ENCODE measurements around the gene PIGK. TPM values are rescaled to one million over a fixed set of nuclear protein-coding genes. Genes with fewer than 3 reads are reported as not detected.

The PIGK gene
- total and polyA plus RNA-seq, 10 of the 15 experiments (the other 5 are each of a cell fraction or from before 2014, with no cell fraction given), result 9.1 to 27.4 (median 16.9) TPM

DNA sequence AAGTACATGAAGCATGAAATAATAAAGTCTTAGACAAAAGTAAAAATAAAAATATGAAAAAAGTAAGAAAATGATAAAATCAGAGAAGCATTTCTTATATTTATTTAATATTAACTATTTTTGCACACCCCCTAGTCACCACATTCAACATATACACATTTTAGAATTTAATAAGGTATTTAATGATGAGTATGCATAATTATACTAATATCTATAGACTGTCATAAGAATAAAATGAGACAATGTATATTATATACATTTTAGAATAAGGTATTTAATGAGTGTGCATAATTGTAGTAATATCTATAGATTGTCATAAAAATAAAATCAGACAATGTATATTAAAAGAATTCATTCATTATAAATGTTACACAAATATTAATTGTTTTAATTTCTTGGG, 18.9 kb downstream of the PIGK start:
- ChIA-PET RAD21 (ENCODE audit: unreplicated experiment) (no interaction called here), SMC1A (ENCODE audit: uncharacterized antibody, unreplicated experiment) (no interaction called here), POLR2A (no interaction called here), CTCF (no interaction called here)
- no TSS peak for BruUV-seq (replicated peaks)
- Histone ChIP-seq H3K27ac (ENCODE audit: control insufficient read depth, insufficient read depth) (no peak overlapping the region), H3K9me3 (replicated peaks; ENCODE audit: control insufficient read depth, insufficient read depth, low read length) (no peaks in the 10 kb centered on the region; the same call in 2 of the 3 replicates), H3K4me2 (ENCODE audit: control insufficient read depth, insufficient read depth) (no peak overlapping the region), H4K20me1 (ENCODE audit: control insufficient read depth, insufficient read depth) (no peaks in the 10 kb centered on the region), H3K27me3 (replicated peaks in 1 of 2; ENCODE audit: control insufficient read depth in 2 of 2, insufficient read depth in 2 of 2, low read length in 1 of 2) (no peaks in the 10 kb centered on the region), H3K79me2 (ENCODE audit: control insufficient read depth, insufficient read depth, low read length) (no peaks in the 10 kb centered on the region), H3K4me3 (no peak overlapping the region), H2AFZ (ENCODE audit: control insufficient read depth, low read depth, low read length) (no peak overlapping the region), H3K4me1 (ENCODE audit: control insufficient read depth, insufficient read depth, low read length) (no peaks in the 10 kb centered on the region), H3K36me3 (ENCODE audit: control insufficient read depth in 2 of 2, insufficient read depth in 2 of 2, low read length in 1 of 2) (no peaks in the 10 kb centered on the region), H3K9ac (ENCODE audit: control insufficient read depth, insufficient read depth, low read length) (no peak overlapping the region)
- ATAC-seq (no peak), FAIRE-seq (no peak), DNase-seq (ENCODE audit: low read depth, low spot score) (no peak)
- intact Hi-C loops (cut with micrococcal nuclease; ENCODE audit: unreplicated experiment), result no loop called here
- in situ Hi-C loops (cut with MboI), result no loop called here
- TF ChIP-seq TCF7 (IDR thresholded peaks at IDR 0.05; ENCODE audit: borderline replicate concordance) (no peak), ZNF384 (IDR thresholded peaks at IDR 0.05; ENCODE audit: borderline replicate concordance, low read depth, low read length) (no peak), ZBED1 (IDR thresholded peaks at IDR 0.05; ENCODE audit: borderline replicate concordance) (no peak), IKZF2 (IDR thresholded peaks at IDR 0.05) (no peak), CEBPB (IDR thresholded peaks at IDR 0.05; ENCODE audit: borderline replicate concordance in 1 of 2, low read depth in 2 of 2, low read length in 2 of 2) (no peak), RFX5 (IDR thresholded peaks at IDR 0.05; ENCODE audit: low read depth, low read length) (no peak), GABPA (IDR thresholded peaks at IDR 0.05; ENCODE audit: low read depth) (no peak), CHD4 (IDR thresholded peaks at IDR 0.05) (no peak), IRF4 (IDR thresholded peaks at IDR 0.05; ENCODE audit: low read depth, low read length) (no peak), POLR2AphosphoS5 (IDR thresholded peaks at IDR 0.05; ENCODE audit: low read length) (no peak), EZH2 (IDR thresholded peaks at IDR 0.05; ENCODE audit: borderline replicate concordance, control insufficient read depth, low read depth, low read length) (no peak), RAD51 (IDR thresholded peaks at IDR 0.05) (no peak), EED (IDR thresholded peaks at IDR 0.05; ENCODE audit: low read depth) (no peak), FOXM1 (IDR thresholded peaks at IDR 0.05; ENCODE audit: low read depth, low read length) (no peak)
- TF ChIP-seq, protein P1, sequence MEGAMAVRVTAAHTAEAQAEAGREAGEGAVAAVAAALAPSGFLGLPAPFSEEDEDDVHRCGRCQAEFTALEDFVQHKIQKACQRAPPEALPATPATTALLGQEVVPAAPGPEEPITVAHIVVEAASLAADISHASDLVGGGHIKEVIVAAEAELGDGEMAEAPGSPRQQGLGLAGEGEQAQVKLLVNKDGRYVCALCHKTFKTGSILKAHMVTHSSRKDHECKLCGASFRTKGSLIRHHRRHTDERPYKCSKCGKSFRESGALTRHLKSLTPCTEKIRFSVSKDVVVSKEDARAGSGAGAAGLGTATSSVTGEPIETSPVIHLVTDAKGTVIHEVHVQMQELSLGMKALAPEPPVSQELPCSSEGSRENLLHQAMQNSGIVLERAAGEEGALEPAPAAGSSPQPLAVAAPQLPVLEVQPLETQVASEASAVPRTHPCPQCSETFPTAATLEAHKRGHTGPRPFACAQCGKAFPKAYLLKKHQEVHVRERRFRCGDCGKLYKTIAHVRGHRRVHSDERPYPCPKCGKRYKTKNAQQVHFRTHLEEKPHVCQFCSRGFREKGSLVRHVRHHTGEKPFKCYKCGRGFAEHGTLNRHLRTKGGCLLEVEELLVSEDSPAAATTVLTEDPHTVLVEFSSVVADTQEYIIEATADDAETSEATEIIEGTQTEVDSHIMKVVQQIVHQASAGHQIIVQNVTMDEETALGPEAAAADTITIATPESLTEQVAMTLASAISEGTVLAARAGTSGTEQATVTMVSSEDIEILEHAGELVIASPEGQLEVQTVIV (IDR thresholded peaks at IDR 0.05; ENCODE audit: borderline replicate concordance, partially characterized antibody), result no peak
- TF ChIP-seq, protein P2, sequence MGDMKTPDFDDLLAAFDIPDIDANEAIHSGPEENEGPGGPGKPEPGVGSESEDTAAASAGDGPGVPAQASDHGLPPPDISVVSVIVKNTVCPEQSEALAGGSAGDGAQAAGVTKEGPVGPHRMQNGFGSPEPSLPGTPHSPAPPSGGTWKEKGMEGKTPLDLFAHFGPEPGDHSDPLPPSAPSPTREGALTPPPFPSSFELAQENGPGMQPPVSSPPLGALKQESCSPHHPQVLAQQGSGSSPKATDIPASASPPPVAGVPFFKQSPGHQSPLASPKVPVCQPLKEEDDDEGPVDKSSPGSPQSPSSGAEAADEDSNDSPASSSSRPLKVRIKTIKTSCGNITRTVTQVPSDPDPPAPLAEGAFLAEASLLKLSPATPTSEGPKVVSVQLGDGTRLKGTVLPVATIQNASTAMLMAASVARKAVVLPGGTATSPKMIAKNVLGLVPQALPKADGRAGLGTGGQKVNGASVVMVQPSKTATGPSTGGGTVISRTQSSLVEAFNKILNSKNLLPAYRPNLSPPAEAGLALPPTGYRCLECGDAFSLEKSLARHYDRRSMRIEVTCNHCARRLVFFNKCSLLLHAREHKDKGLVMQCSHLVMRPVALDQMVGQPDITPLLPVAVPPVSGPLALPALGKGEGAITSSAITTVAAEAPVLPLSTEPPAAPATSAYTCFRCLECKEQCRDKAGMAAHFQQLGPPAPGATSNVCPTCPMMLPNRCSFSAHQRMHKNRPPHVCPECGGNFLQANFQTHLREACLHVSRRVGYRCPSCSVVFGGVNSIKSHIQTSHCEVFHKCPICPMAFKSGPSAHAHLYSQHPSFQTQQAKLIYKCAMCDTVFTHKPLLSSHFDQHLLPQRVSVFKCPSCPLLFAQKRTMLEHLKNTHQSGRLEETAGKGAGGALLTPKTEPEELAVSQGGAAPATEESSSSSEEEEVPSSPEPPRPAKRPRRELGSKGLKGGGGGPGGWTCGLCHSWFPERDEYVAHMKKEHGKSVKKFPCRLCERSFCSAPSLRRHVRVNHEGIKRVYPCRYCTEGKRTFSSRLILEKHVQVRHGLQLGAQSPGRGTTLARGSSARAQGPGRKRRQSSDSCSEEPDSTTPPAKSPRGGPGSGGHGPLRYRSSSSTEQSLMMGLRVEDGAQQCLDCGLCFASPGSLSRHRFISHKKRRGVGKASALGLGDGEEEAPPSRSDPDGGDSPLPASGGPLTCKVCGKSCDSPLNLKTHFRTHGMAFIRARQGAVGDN (IDR thresholded peaks at IDR 0.05), result no peak
- TF ChIP-seq, protein P3, sequence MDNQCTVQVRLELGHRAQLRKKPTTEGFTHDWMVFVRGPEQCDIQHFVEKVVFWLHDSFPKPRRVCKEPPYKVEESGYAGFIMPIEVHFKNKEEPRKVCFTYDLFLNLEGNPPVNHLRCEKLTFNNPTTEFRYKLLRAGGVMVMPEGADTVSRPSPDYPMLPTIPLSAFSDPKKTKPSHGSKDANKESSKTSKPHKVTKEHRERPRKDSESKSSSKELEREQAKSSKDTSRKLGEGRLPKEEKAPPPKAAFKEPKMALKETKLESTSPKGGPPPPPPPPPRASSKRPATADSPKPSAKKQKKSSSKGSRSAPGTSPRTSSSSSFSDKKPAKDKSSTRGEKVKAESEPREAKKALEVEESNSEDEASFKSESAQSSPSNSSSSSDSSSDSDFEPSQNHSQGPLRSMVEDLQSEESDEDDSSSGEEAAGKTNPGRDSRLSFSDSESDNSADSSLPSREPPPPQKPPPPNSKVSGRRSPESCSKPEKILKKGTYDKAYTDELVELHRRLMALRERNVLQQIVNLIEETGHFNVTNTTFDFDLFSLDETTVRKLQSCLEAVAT (IDR thresholded peaks at IDR 0.05), result no peak
- TF ChIP-seq, protein P4, sequence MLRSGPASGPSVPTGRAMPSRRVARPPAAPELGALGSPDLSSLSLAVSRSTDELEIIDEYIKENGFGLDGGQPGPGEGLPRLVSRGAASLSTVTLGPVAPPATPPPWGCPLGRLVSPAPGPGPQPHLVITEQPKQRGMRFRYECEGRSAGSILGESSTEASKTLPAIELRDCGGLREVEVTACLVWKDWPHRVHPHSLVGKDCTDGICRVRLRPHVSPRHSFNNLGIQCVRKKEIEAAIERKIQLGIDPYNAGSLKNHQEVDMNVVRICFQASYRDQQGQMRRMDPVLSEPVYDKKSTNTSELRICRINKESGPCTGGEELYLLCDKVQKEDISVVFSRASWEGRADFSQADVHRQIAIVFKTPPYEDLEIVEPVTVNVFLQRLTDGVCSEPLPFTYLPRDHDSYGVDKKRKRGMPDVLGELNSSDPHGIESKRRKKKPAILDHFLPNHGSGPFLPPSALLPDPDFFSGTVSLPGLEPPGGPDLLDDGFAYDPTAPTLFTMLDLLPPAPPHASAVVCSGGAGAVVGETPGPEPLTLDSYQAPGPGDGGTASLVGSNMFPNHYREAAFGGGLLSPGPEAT (IDR thresholded peaks at IDR 0.05; ENCODE audit: low read depth), result no peak

Measured in GM12878 (cell line).